ENCODE results near the gene FLNC. TPM values are rescaled to one million over a fixed set of nuclear protein-coding genes. Genes with fewer than 3 reads are reported as not detected.

The FLNC gene
- total RNA-seq, 1 experiment from 2014 or later = not detected

- H3K9me2 ChIP-seq (replicated peaks; ENCODE audit: insufficient read depth, low read length) = no peaks in the 10 kb centered on the region
- no peaks in the 10 kb centered on the region for H3K36me3 ChIP-seq (ENCODE audit: insufficient read depth, low read length)
- H3K9ac ChIP-seq (ENCODE audit: low read length) = no peak overlapping the region
- no peaks in the 10 kb centered on the region for H3K27me3 ChIP-seq (ENCODE audit: low read length)
- peaks cover 2% of the 10 kb centered on the region; the same call in 1 of the 2 replicates for H3K79me2 ChIP-seq (ENCODE audit: low read length)
- no peak for DNase-seq
- no peaks in the 10 kb centered on the region for H3K9me3 ChIP-seq (ENCODE audit: low read length)
- no peak overlapping the region for H3K4me3 ChIP-seq (ENCODE audit: low read length)
- no peak overlapping the region for H3K4me2 ChIP-seq (ENCODE audit: low read depth, low read length, poor library complexity, severe bottlenecking)
- H4K20me1 ChIP-seq (ENCODE audit: insufficient read depth, low read depth, low read length) = no peaks in the 10 kb centered on the region
- no peak overlapping the region for H3K27ac ChIP-seq (ENCODE audit: low read length)
- H3K4me1 ChIP-seq (ENCODE audit: low read length) = no peaks in the 10 kb centered on the region
- H2AFZ ChIP-seq (ENCODE audit: low read length) = no peak overlapping the region
Measured at GRCh38 chr7:128876978-128877755, 47.0 kb downstream of the FLNC start.

GRCh38 chr7:128877756-128878120 lies 47.5 kb downstream of the FLNC start:
- Histone ChIP-seq H2AFZ (ENCODE audit: low read length) (no peak overlapping the region), H3K79me2 (ENCODE audit: low read length) (peaks cover 8% of the 10 kb centered on the region), H3K9me2 (replicated peaks; ENCODE audit: insufficient read depth, low read length) (no peaks in the 10 kb centered on the region), H3K4me2 (ENCODE audit: low read depth, low read length, poor library complexity, severe bottlenecking) (no peak overlapping the region), H3K27me3 (ENCODE audit: low read length) (no peaks in the 10 kb centered on the region), H4K20me1 (ENCODE audit: insufficient read depth, low read depth, low read length) (no peaks in the 10 kb centered on the region), H3K36me3 (ENCODE audit: insufficient read depth, low read length) (no peaks in the 10 kb centered on the region), H3K27ac (ENCODE audit: low read length) (no peak overlapping the region), H3K9me3 (ENCODE audit: low read length) (no peaks in the 10 kb centered on the region), H3K4me1 (ENCODE audit: low read length) (no peaks in the 10 kb centered on the region), H3K9ac (ENCODE audit: low read length) (no peak overlapping the region), H3K4me3 (ENCODE audit: low read length) (no peak overlapping the region)
- DNase-seq = no peak

- H3K27me3 ChIP-seq (ENCODE audit: low read length) = no peaks in the 10 kb centered on the region
- H3K79me2 ChIP-seq (ENCODE audit: low read length) = peaks cover 8% of the 10 kb centered on the region
- no peak overlapping the region for H3K4me2 ChIP-seq (ENCODE audit: low read depth, low read length, poor library complexity, severe bottlenecking)
- no peaks in the 10 kb centered on the region for H3K9me2 ChIP-seq (replicated peaks; ENCODE audit: insufficient read depth, low read length)
- H3K4me3 ChIP-seq (ENCODE audit: low read length) = no peak overlapping the region
- no peaks in the 10 kb centered on the region for H4K20me1 ChIP-seq (ENCODE audit: insufficient read depth, low read depth, low read length)
- H3K9ac ChIP-seq (ENCODE audit: low read length) = no peak overlapping the region
- H3K9me3 ChIP-seq (ENCODE audit: low read length) = no peaks in the 10 kb centered on the region
- peaks cover 5% of the 10 kb centered on the region; the same call in 1 of the 2 replicates for H3K4me1 ChIP-seq (ENCODE audit: low read length)
- H3K36me3 ChIP-seq (ENCODE audit: insufficient read depth, low read length) = no peaks in the 10 kb centered on the region
- no peak overlapping the region for H2AFZ ChIP-seq (ENCODE audit: low read length)
- no peak overlapping the region for H3K27ac ChIP-seq (ENCODE audit: low read length)
- no peak for DNase-seq
Measured at GRCh38 chr7:128878226-128879105, 48.3 kb downstream of the FLNC start.

GRCh38 chr7:128879461-128879938 lies 49.3 kb downstream of the FLNC start:
- H3K9me3 ChIP-seq (ENCODE audit: low read length) = no peaks in the 10 kb centered on the region
- H3K4me2 ChIP-seq (ENCODE audit: low read depth, low read length, poor library complexity, severe bottlenecking) = no peak overlapping the region
- no peak for DNase-seq
- no peaks in the 10 kb centered on the region for H4K20me1 ChIP-seq (ENCODE audit: insufficient read depth, low read depth, low read length)
- H3K4me3 ChIP-seq (ENCODE audit: low read length) = no peak overlapping the region
- no peak overlapping the region for H2AFZ ChIP-seq (ENCODE audit: low read length)
- H3K27ac ChIP-seq (ENCODE audit: low read length) = no peak overlapping the region
- H3K79me2 ChIP-seq (ENCODE audit: low read length) = peaks cover 8% of the 10 kb centered on the region
- peaks cover 10% of the 10 kb centered on the region for H3K4me1 ChIP-seq (ENCODE audit: low read length)
- no peaks in the 10 kb centered on the region for H3K27me3 ChIP-seq (ENCODE audit: low read length)
- H3K9me2 ChIP-seq (replicated peaks; ENCODE audit: insufficient read depth, low read length) = no peaks in the 10 kb centered on the region
- H3K36me3 ChIP-seq (ENCODE audit: insufficient read depth, low read length) = no peaks in the 10 kb centered on the region
- no peak overlapping the region for H3K9ac ChIP-seq (ENCODE audit: low read length)

- no peak overlapping the region for H3K27ac ChIP-seq (ENCODE audit: low read length)
Measured at GRCh38 chr7:128879939-128880746, 49.9 kb downstream of the FLNC start.

GRCh38 chr7:128880791-128881457 lies 50.7 kb downstream of the FLNC start:
- Histone ChIP-seq H2AFZ (ENCODE audit: low read length) (no peak overlapping the region), H3K9ac (ENCODE audit: low read length) (no peak overlapping the region)

More at GRCh38 chr7:128879939-128880746, 49.9 kb downstream of the FLNC start:
- no peaks in the 10 kb centered on the region for H3K9me2 ChIP-seq (replicated peaks; ENCODE audit: insufficient read depth, low read length)
- H3K4me1 ChIP-seq (ENCODE audit: low read length) = peaks cover 10% of the 10 kb centered on the region
- no peaks in the 10 kb centered on the region for H3K36me3 ChIP-seq (ENCODE audit: insufficient read depth, low read length)
- no peak overlapping the region for H2AFZ ChIP-seq (ENCODE audit: low read length)
- no peaks in the 10 kb centered on the region for H3K27me3 ChIP-seq (ENCODE audit: low read length)
- no peak overlapping the region for H3K4me3 ChIP-seq (ENCODE audit: low read length)
- DNase-seq = no peak
- H3K9me3 ChIP-seq (ENCODE audit: low read length) = no peaks in the 10 kb centered on the region
- no peaks in the 10 kb centered on the region for H4K20me1 ChIP-seq (ENCODE audit: insufficient read depth, low read depth, low read length)
- no peak overlapping the region for H3K9ac ChIP-seq (ENCODE audit: low read length)
- H3K79me2 ChIP-seq (ENCODE audit: low read length) = peaks cover 8% of the 10 kb centered on the region
- no peak overlapping the region for H3K4me2 ChIP-seq (ENCODE audit: low read depth, low read length, poor library complexity, severe bottlenecking)

GRCh38 chr7:128881458-128882125 lies 51.4 kb downstream of the FLNC start:
- Histone ChIP-seq H3K9me2 (replicated peaks; ENCODE audit: insufficient read depth, low read length) (no peaks in the 10 kb centered on the region), H3K9ac (ENCODE audit: low read length) (peak overlapping the region; percentile 13; the same call in 1 of the 2 replicates), H3K9me3 (ENCODE audit: low read length) (no peaks in the 10 kb centered on the region), H3K36me3 (ENCODE audit: insufficient read depth, low read length) (no peaks in the 10 kb centered on the region), H3K4me2 (ENCODE audit: low read depth, low read length, poor library complexity, severe bottlenecking) (no peak overlapping the region), H3K4me1 (ENCODE audit: low read length) (peaks cover 10% of the 10 kb centered on the region), H3K79me2 (ENCODE audit: low read length) (peaks cover 8% of the 10 kb centered on the region), H2AFZ (ENCODE audit: low read length) (no peak overlapping the region), H3K4me3 (ENCODE audit: low read length) (no peak overlapping the region), H3K27ac (ENCODE audit: low read length) (no peak overlapping the region), H4K20me1 (ENCODE audit: insufficient read depth, low read depth, low read length) (no peaks in the 10 kb centered on the region), H3K27me3 (ENCODE audit: low read length) (no peaks in the 10 kb centered on the region)
- DNase-seq = no peak

More at GRCh38 chr7:128880791-128881457, 50.7 kb downstream of the FLNC start:
- H3K4me1 ChIP-seq (ENCODE audit: low read length) = peaks cover 10% of the 10 kb centered on the region
- DNase-seq = no peak
- H3K36me3 ChIP-seq (ENCODE audit: insufficient read depth, low read length) = no peaks in the 10 kb centered on the region
- H3K9me3 ChIP-seq (ENCODE audit: low read length) = no peaks in the 10 kb centered on the region
- H4K20me1 ChIP-seq (ENCODE audit: insufficient read depth, low read depth, low read length) = no peaks in the 10 kb centered on the region
- peaks cover 8% of the 10 kb centered on the region for H3K79me2 ChIP-seq (ENCODE audit: low read length)
- H3K27ac ChIP-seq (ENCODE audit: low read length) = no peak overlapping the region
- no peaks in the 10 kb centered on the region for H3K9me2 ChIP-seq (replicated peaks; ENCODE audit: insufficient read depth, low read length)
- no peak overlapping the region for H3K4me3 ChIP-seq (ENCODE audit: low read length)
- no peaks in the 10 kb centered on the region for H3K27me3 ChIP-seq (ENCODE audit: low read length)
- H3K4me2 ChIP-seq (ENCODE audit: low read depth, low read length, poor library complexity, severe bottlenecking) = no peak overlapping the region
